Adrenal gland (tissue), 12 donors: ENCODE measurements around the gene TUBB2B. TPM values are rescaled to one million over a fixed set of nuclear protein-coding genes. Genes with fewer than 3 reads are reported as not detected.

Experiments used
- DNase-seq, 7 donors: peaks; one replicate each; pipeline ENCODE4 v3.0.0-alpha.2; 2019 to 2020
- H3K27ac ChIP-seq, 5 donors: fragments of 200-600 bp; sonication (generic) in 4 of 5; 1 replicate in 3 of 5; 2 replicates in 2 of 5; pipeline versions ENCODE4 v1.5.1 to v1.8.0; 2016 to 2020; ENCODE audit warnings: mild to moderate bottlenecking in 1 of 5
- H3K27me3 ChIP-seq: fragments of 200-600 bp; 2 replicates; pipeline ENCODE4 v1.8.0; 2021
- H3K36me3 ChIP-seq, 2 donors: fragments of 200-600 bp; replicated peaks in 1 of 2; 1 replicate in 1 of 2; 2 replicates in 1 of 2; pipeline versions ENCODE4 v1.5.1 to v1.8.0; 2018 to 2022
- H3K4me1 ChIP-seq, 2 donors: fragments of 200-600 bp; replicated peaks in 1 of 2; 1 replicate in 1 of 2; 2 replicates in 1 of 2; pipeline versions ENCODE4 v1.5.1 to v1.8.0; 2018 to 2021
- H3K4me3 ChIP-seq, 4 donors: fragments of 200-600 bp; sonication (generic) in 3 of 4; one replicate each; pipeline ENCODE4 v1.5.1; 2016 to 2018
- H3K9me3 ChIP-seq, 3 donors: fragments of 200-600 bp; sonication (generic) in 1 of 3; replicated peaks in 1 of 3; 1 replicate in 2 of 3; 2 replicates in 1 of 3; pipeline versions ENCODE4 v1.5.1 to v1.8.0; 2016 to 2021
- CTCF ChIP-seq, 6 experiments: fragments of 450-650 bp in 4 of 6; fragments of 200-600 bp in 2 of 6; sonication (generic) in 1 of 6; IDR thresholded peaks; 1 replicate in 5 of 6; 2 replicates in 1 of 6; pipeline versions ENCODE4 v1.5.1 to v1.8.0; 2016 to 2021; ENCODE audit warnings: antibody characterized with exemption in 6 of 6, mild to moderate bottlenecking in 2 of 6, moderate library complexity in 1 of 6
- POLR2A ChIP-seq, 2 donors: fragments of 450-650 bp; IDR thresholded peaks; one replicate each; pipeline ENCODE4 v1.6.1; 2017; ENCODE audit warnings: antibody characterized with exemption in 2 of 2, mild to moderate bottlenecking in 2 of 2, moderate library complexity in 1 of 2
- WGBS, 4 donors: extraction: QIAGEN DNeasy Blood & Tissue Kit in 2 of 4; methylation state at CpG; one replicate each; pipeline versions ENCODE4 v1.1.5 to v1.1.7; 2013 to 2017; 5-methylcytosine and 5-hydroxymethylcytosine counted together
- intact Hi-C, 2 donors: fragments of 100-400 bp; cut with DNase I; formaldehyde crosslinking; loops; one replicate each; pipeline versions ENCODE4 v1.14.1 to v1.15.0; 2022 to 2023
- polyA plus RNA-seq, 3 donors: library from polyadenylated mRNA; stranded (reverse); fragments of 200-250 nt in 2 of 3; fragments of 350-450 nt in 1 of 3; fragmentation: Illumina TruSeq in 1 of 3; extraction: RNeasy Lipid Tissue Mini Kit (QIAGEN cat#74804) in 1 of 3; gene quantifications; one replicate each; pipeline ENCODE4 v1.2.3, GENCODE V29; 2013 to 2014
- total RNA-seq, 9 donors: library from RNA; depleted of rRNA in 4 of 9; stranded (reverse); fragments of >200 nt in 4 of 9; fragments of 120-200 nt in 1 of 9; fragmentation: NEBNext Ultra II Directional in 1 of 9; extraction: Animal tissue kit (Norgen Biotek cat#: 25700) in 1 of 9; gene quantifications; one replicate each; pipeline versions ENCODE4 v1.1.0 to v1.2.4, GENCODE V29; 2013 to 2023
- donor health status: healthy with polysubstance abuse.
- donor health status: Bipolar disorder and iron deficiency.
- donor health status: DM: yes; HTN: yes; CAD: no.
- donor health status: DM: no; HTN: no; CAD: no.
- donor health status: DM: no; HTN: no; CAD: no.
- donor health status: DM: yes; HTN: yes; CAD: no.

Gene TUBB2B
- total and polyA plus RNA-seq, 12 donors = 0.98 to 37.3 (median 2.1) TPM; not detected in 1

- H3K4me1 ChIP-seq = peaks cover 14 to 38% of the 10 kb centered on the region in 2 donors
- WGBS, 4 donors = 56 to 68% (median 65%) methylated on average over 16 to 17 of the region's 17 CpGs
Observed at GRCh38 chr6:3260772-3261517, 33.5 kb upstream of the TUBB2B start.

GRCh38 chr6:3260296-3260695, 32.8 kb upstream of the TUBB2B start:
- no peak for DNase-seq
- intact Hi-C loops = no loop called here
- H3K9me3 ChIP-seq = no peaks in the 10 kb centered on the region
- H3K27ac ChIP-seq = no peak overlapping the region
- no peak for TF ChIP-seq POLR2A (IDR thresholded peaks at IDR 0.05)
- no peak for TF ChIP-seq CTCF (IDR thresholded peaks at IDR 0.05)
- peaks cover 0 to 12% of the 10 kb centered on the region in 2 donors for H3K36me3 ChIP-seq
- H3K4me3 ChIP-seq = no peak overlapping the region
- H3K4me1 ChIP-seq = peaks cover 14 to 38% of the 10 kb centered on the region in 2 donors
- WGBS, 4 donors = 81 to 87% (median 83%) methylated on average over 12 to 14 of the region's 14 CpGs
- H3K27me3 ChIP-seq = no peaks in the 10 kb centered on the region

More at GRCh38 chr6:3260772-3261517, 33.5 kb upstream of the TUBB2B start:
- no peaks in the 10 kb centered on the region for H3K9me3 ChIP-seq
- DNase-seq = no peak
- no peaks in the 10 kb centered on the region for H3K27me3 ChIP-seq
- no peak overlapping the region for H3K4me3 ChIP-seq
- TF ChIP-seq POLR2A (IDR thresholded peaks at IDR 0.05) (no peak), CTCF (IDR thresholded peaks at IDR 0.05) (no peak)
- H3K27ac ChIP-seq = no peak overlapping the region
- peaks cover 0 to 12% of the 10 kb centered on the region in 2 donors for H3K36me3 ChIP-seq
- intact Hi-C loops = no loop called here

GRCh38 chr6:3259491-3259958, 32.1 kb upstream of the TUBB2B start:
- 0 to 1% (median 1%) methylated on average over 21 of the region's 21 CpGs for WGBS, 4 donors
- TF ChIP-seq POLR2A (IDR thresholded peaks at IDR 0.05) = peak in 1 of 2 donors; percentile 8
- TF ChIP-seq CTCF (IDR thresholded peaks at IDR 0.05) = no peak
- Histone ChIP-seq H3K4me3 (peak overlapping the region; percentile 75 to 97 (median 92)), H3K27ac (peak overlapping the region; percentile 30 to 88 (median 79)), H3K27me3 (no peaks in the 10 kb centered on the region), H3K4me1 (peaks cover 14 to 38% of the 10 kb centered on the region in 2 donors), H3K36me3 (peaks cover 0 to 11% of the 10 kb centered on the region in 2 donors), H3K9me3 (no peaks in the 10 kb centered on the region)
- intact Hi-C loops = no loop called here
- DNase-seq = peak in 5 of 7 donors; percentile 53 to 73 (median 64)

GRCh38 chr6:3258720-3259490, 31.5 kb upstream of the TUBB2B start, which contains the start of gene PSMG4:
Gene PSMG4 (plus strand): TSS chr6:3258947. CDS start chr6:3259023, 76 bp downstream.
- peaks cover 0 to 4% of the 10 kb centered on the region in 2 donors for H3K36me3 ChIP-seq
- intact Hi-C loops = no loop called here
- no peaks in the 10 kb centered on the region for H3K27me3 ChIP-seq
- peak within 1 kb of the TSS; percentile 75 to 97 (median 92) for H3K4me3 ChIP-seq
- peak; percentile 94 to 97 (median 96) for DNase-seq
- peak within 1 kb of the TSS; percentile 30 to 88 (median 79) for H3K27ac ChIP-seq
- peak; percentile 44 to 50 for TF ChIP-seq POLR2A (IDR thresholded peaks at IDR 0.05)
- peak in 1 of 6 experiments; percentile 7 for TF ChIP-seq CTCF (IDR thresholded peaks at IDR 0.05)
- WGBS, 4 donors = 0 to 1% (median 0%) methylated on average over 4 to 80 of the region's 80 CpGs
- H3K9me3 ChIP-seq = no peaks in the 10 kb centered on the region
- peaks cover 14 to 38% of the 10 kb centered on the region in 2 donors for H3K4me1 ChIP-seq
